Measurements from ENCODE around the gene SLC6A18. TPM values are rescaled to one million over a fixed set of nuclear protein-coding genes. Genes with fewer than 3 reads are reported as not detected.

SLC6A18 gene
- total and polyA plus RNA-seq, 2 of the 13 experiments (the other 11 are each of a cell fraction or from before 2014, with no cell fraction given) = not detected

GRCh38 chr5:1220351-1220750, 4.8 kb upstream of the SLC6A18 start (continued):
- TF ChIP-seq HNRNPK (IDR thresholded peaks at IDR 0.05; ENCODE audit: low read depth, low read length, poor library complexity, severe bottlenecking) (no peak), MEF2D (CRISPR knock-in tag; IDR thresholded peaks at IDR 0.05) (no peak), POLR2A (IDR thresholded peaks at IDR 0.05; ENCODE audit: insufficient read depth in 1 of 2, low read depth in 2 of 2, low read length in 2 of 2) (no peak)

- ChIA-PET CTCF (ENCODE audit: low intra/inter-chr PET ratio, low total read pairs) (no interaction called here), POLR2A (no interaction called here)
- H3K79me2 ChIP-seq (ENCODE audit: insufficient read depth, low read length) = no peaks in the 10 kb centered on the region
- no TSS peak for BruUV-seq (replicated peaks)
- H3K4me1 ChIP-seq (ENCODE audit: insufficient read depth, low read length) = no peaks in the 10 kb centered on the region
- no peaks in the 10 kb centered on the region for H3K36me3 ChIP-seq (replicated peaks in 1 of 2; ENCODE audit: control insufficient read depth in 1 of 2, insufficient read depth in 2 of 2, low read length in 2 of 2)
- H3K4me3 ChIP-seq (replicated peaks in 1 of 3; ENCODE audit: insufficient read depth in 1 of 3, low read depth in 2 of 3, low read length in 3 of 3) = no peak overlapping the region
- FAIRE-seq = no peak
- DNase-seq (ENCODE audit: low spot score) = no peak
- H3K27me3 ChIP-seq (ENCODE audit: control insufficient read depth in 1 of 2, insufficient read depth in 2 of 2, low read length in 2 of 2) = peaks cover 4 to 55% of the 10 kb centered on the region in 2 experiments; a peak in 4 of 5 replicates
- TF ChIP-seq ZNF747 (CRISPR knock-in tag; IDR thresholded peaks at IDR 0.05; ENCODE audit: borderline replicate concordance) = no peak
- TF ChIP-seq ZBTB42 (CRISPR knock-in tag; IDR thresholded peaks at IDR 0.05) = no peak
- no peak for TF ChIP-seq ZNF44 (CRISPR knock-in tag; IDR thresholded peaks at IDR 0.05)
- H3K9ac ChIP-seq (ENCODE audit: insufficient read depth, low read depth, low read length) = no peak overlapping the region
- WGBS (ENCODE audit: low lambda C conversion rate) = 30% methylated on average over 5 of the region's 19 CpGs
- H4K20me1 ChIP-seq (ENCODE audit: insufficient read depth, low read length) = no peaks in the 10 kb centered on the region
- no peak overlapping the region for H2AFZ ChIP-seq (ENCODE audit: low read length)
- in situ Hi-C loops (cut with HindIII; ENCODE audit: extremely low pct_ligation_motif_present, low pct_unique_long_range_greater_than_20kb) (no loop called here), intact Hi-C loops (cut with micrococcal nuclease; ENCODE audit: unreplicated experiment) (no loop called here)
- H3K4me2 ChIP-seq (ENCODE audit: low read depth, low read length) = no peak overlapping the region
- no peak for ATAC-seq
- H3K9me3 ChIP-seq (ENCODE audit: low read length) = no peaks in the 10 kb centered on the region
- H3K27ac ChIP-seq (ENCODE audit: extremely low read length, insufficient read depth, low read length) = no peak overlapping the region
Measured at GRCh38 chr5:1220831-1221230, 4.3 kb upstream of the SLC6A18 start.

- Histone ChIP-seq H3K4me1 (ENCODE audit: insufficient read depth, low read length) (no peaks in the 10 kb centered on the region), H3K36me3 (replicated peaks in 1 of 2; ENCODE audit: control insufficient read depth in 1 of 2, insufficient read depth in 2 of 2, low read length in 2 of 2) (no peaks in the 10 kb centered on the region), H3K4me3 (replicated peaks in 1 of 3; ENCODE audit: insufficient read depth in 1 of 3, low read depth in 2 of 3, low read length in 3 of 3) (no peak overlapping the region), H3K9me3 (ENCODE audit: low read length) (no peaks in the 10 kb centered on the region), H3K79me2 (ENCODE audit: insufficient read depth, low read length) (no peaks in the 10 kb centered on the region), H3K9ac (ENCODE audit: insufficient read depth, low read depth, low read length) (no peak overlapping the region), H3K27me3 (ENCODE audit: control insufficient read depth in 1 of 2, insufficient read depth in 2 of 2, low read length in 2 of 2) (peaks cover 8 to 64% of the 10 kb centered on the region in 2 experiments; a peak in 4 of 5 replicates), H4K20me1 (ENCODE audit: insufficient read depth, low read length) (no peaks in the 10 kb centered on the region), H3K4me2 (ENCODE audit: low read depth, low read length) (no peak overlapping the region), H3K27ac (ENCODE audit: extremely low read length, insufficient read depth, low read length) (no peak overlapping the region), H2AFZ (ENCODE audit: low read length) (no peak overlapping the region)
- DNase-seq (ENCODE audit: low spot score) (no peak), FAIRE-seq (no peak), ATAC-seq (no peak)
- intact Hi-C loops (cut with micrococcal nuclease; ENCODE audit: unreplicated experiment) = no loop called here
- ChIA-PET POLR2A (no interaction called here), CTCF (ENCODE audit: low intra/inter-chr PET ratio, low total read pairs) (no interaction called here)
- 67% methylated on average over 8 of the region's 10 CpGs for WGBS (ENCODE audit: low lambda C conversion rate)
- no peak for TF ChIP-seq SKI (IDR thresholded peaks at IDR 0.05; ENCODE audit: partially characterized antibody)
- no peak for TF ChIP-seq ZNF354B (CRISPR knock-in tag; IDR thresholded peaks at IDR 0.05)
- no peak for TF ChIP-seq SIN3B (IDR thresholded peaks at IDR 0.05; ENCODE audit: low read length)
- TF ChIP-seq ZNF282 (IDR thresholded peaks at IDR 0.05; ENCODE audit: partially characterized antibody) = no peak
- no TSS peak for BruUV-seq (replicated peaks)
- in situ Hi-C loops (cut with HindIII; ENCODE audit: extremely low pct_ligation_motif_present, low pct_unique_long_range_greater_than_20kb) = no loop called here
Measured at GRCh38 chr5:1221721-1222120, 3.5 kb upstream of the SLC6A18 start.

Data from HepG2 (cell line).